OCI-LY1 (cell line): ENCODE data around the gene ACSF2.

Experiments used
- H2AFZ ChIP-seq: fragments of 200-600 bp; sonication (generic), shearing (Covaris generic); 2 replicates; pipeline ENCODE4 v1.6.0; 2014; ENCODE audit warnings: antibody characterized with exemption, mild to moderate bottlenecking, low read length
- H3F3A ChIP-seq: fragments of 200-600 bp; sonication (generic), shearing (Covaris generic); 2 replicates; pipeline ENCODE4 v1.6.0; 2014; ENCODE audit warnings: mild to moderate bottlenecking, antibody characterized with exemption, low read length, moderate library complexity; ENCODE audit not compliant: insufficient read depth
- H3K27ac ChIP-seq: fragments of 200-600 bp; sonication (generic); 2 replicates; pipeline ENCODE4 v1.5.1; 2014; ENCODE audit warnings: low read length, mixed run types, mild to moderate bottlenecking, low read depth; ENCODE audit not compliant: poor library complexity, severe bottlenecking
- H3K27me3 ChIP-seq: fragments of 200-600 bp; sonication (generic); 2 replicates; pipeline ENCODE4 v1.6.0; 2014; ENCODE audit warnings: antibody characterized with exemption, mild to moderate bottlenecking, low read length, moderate library complexity; ENCODE audit not compliant: insufficient read depth
- H3K36me3 ChIP-seq: fragments of 200-600 bp; sonication (generic); 2 replicates; pipeline ENCODE4 v1.6.1; 2014; ENCODE audit warnings: mild to moderate bottlenecking, antibody characterized with exemption, low read length, moderate library complexity, mixed read lengths; ENCODE audit not compliant: insufficient read depth
- H3K4me1 ChIP-seq: fragments of 200-600 bp; sonication (generic); 2 replicates; pipeline ENCODE4 v1.5.1; 2014; ENCODE audit warnings: mild to moderate bottlenecking, low read length, moderate library complexity; ENCODE audit not compliant: insufficient read depth, severe bottlenecking
- H3K4me2 ChIP-seq: fragments of 200-600 bp; sonication (generic), shearing (Covaris generic); 2 replicates; pipeline ENCODE4 v1.6.1; 2014; ENCODE audit warnings: low read length
- H3K4me3 ChIP-seq: fragments of 200-600 bp; sonication (generic); 2 replicates; pipeline ENCODE4 v1.5.1; 2014; ENCODE audit warnings: low read length, low read depth, mild to moderate bottlenecking, mixed read lengths; ENCODE audit not compliant: poor library complexity, severe bottlenecking
- H3K79me2 ChIP-seq: fragments of 200-600 bp; shearing (Covaris generic); 2 replicates; pipeline ENCODE4 v1.6.1; 2016; ENCODE audit warnings: mixed run types, low read length, mixed read lengths; ENCODE audit not compliant: insufficient read depth
- H3K9ac ChIP-seq: fragments of 200-600 bp; sonication (generic), shearing (Covaris generic); 2 replicates; pipeline ENCODE4 v1.6.1; 2014; ENCODE audit warnings: mild to moderate bottlenecking, low read length, mixed read lengths
- H3K9me2 ChIP-seq: fragments of 200-600 bp; sonication (generic), shearing (Covaris generic); 2 replicates; pipeline ENCODE4 v1.6.1; 2014; ENCODE audit warnings: low read depth, mild to moderate bottlenecking, low read length, mixed read lengths
- H3K9me3 ChIP-seq: fragments of 200-600 bp; shearing (Covaris generic); 2 replicates; pipeline ENCODE4 v1.6.1; 2014; ENCODE audit warnings: low read length, mixed read lengths
- H4K20me1 ChIP-seq: fragments of 200-600 bp; sonication (generic), shearing (Covaris generic); 2 replicates; pipeline ENCODE4 v1.6.0; 2016; ENCODE audit warnings: mild to moderate bottlenecking, low read length; ENCODE audit not compliant: insufficient read depth
- CTCF ChIP-seq: fragments of 200-600 bp; sonication (generic), shearing (Covaris generic); IDR thresholded peaks from 2 replicates; pipeline ENCODE4 v1.5.1; 2017; ENCODE audit warnings: mild to moderate bottlenecking, antibody characterized with exemption, low read length, moderate library complexity, mixed read lengths
- EZH2 ChIP-seq: fragments of 200-600 bp; sonication (generic), shearing (Covaris generic); IDR thresholded peaks from 2 replicates; pipeline ENCODE4 v1.8.0; 2017; ENCODE audit warnings: borderline replicate concordance, mixed run types, mild to moderate bottlenecking, antibody characterized with exemption, low read length, moderate library complexity, mixed read lengths

Gene ACSF2

DNA sequence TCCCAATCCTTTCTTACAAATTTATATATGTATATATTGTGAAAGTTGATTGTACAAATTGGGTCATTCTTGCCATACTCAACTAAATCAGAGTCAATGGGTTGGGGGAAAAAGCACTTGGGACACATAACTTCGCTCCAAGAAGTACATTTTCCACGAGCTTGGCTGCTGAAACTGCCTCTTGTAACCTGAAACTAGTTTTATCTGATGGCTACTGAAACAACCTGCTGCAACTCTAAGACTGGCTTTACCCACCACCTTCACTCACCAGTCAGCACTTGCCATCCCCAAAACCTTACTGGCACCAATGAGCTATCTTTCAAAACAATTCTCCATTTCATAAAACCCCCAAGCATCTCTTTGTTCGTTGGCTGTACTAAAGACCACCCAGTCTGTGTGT, 67.7 kb downstream of the ACSF2 start:
- H3K36me3 ChIP-seq = no peaks in the 10 kb centered on the region
- H3F3A ChIP-seq = no peaks in the 10 kb centered on the region
- H3K4me2 ChIP-seq = no peak overlapping the region
- no peak overlapping the region for H2AFZ ChIP-seq
- no peaks in the 10 kb centered on the region for H3K9me3 ChIP-seq
- no peaks in the 10 kb centered on the region for H3K27me3 ChIP-seq
- H3K4me1 ChIP-seq = no peaks in the 10 kb centered on the region
- H3K9me2 ChIP-seq = no peaks in the 10 kb centered on the region
- H3K4me3 ChIP-seq = no peak overlapping the region
- no peaks in the 10 kb centered on the region for H3K79me2 ChIP-seq
- no peaks in the 10 kb centered on the region for H4K20me1 ChIP-seq
- H3K27ac ChIP-seq = no peak overlapping the region
- H3K9ac ChIP-seq = no peak overlapping the region
- TF ChIP-seq EZH2 = no peak
- TF ChIP-seq CTCF = no peak

- Histone ChIP-seq H3K36me3 (no peaks in the 10 kb centered on the region), H2AFZ (no peak overlapping the region), H3K4me1 (no peaks in the 10 kb centered on the region), H3K4me3 (no peak overlapping the region), H3K9me3 (no peaks in the 10 kb centered on the region), H3K9me2 (no peaks in the 10 kb centered on the region), H4K20me1 (no peaks in the 10 kb centered on the region), H3K4me2 (no peak overlapping the region), H3K79me2 (no peaks in the 10 kb centered on the region), H3K9ac (no peak overlapping the region), H3K27ac (no peak overlapping the region), H3K27me3 (no peaks in the 10 kb centered on the region), H3F3A (no peaks in the 10 kb centered on the region)
- no peak for TF ChIP-seq CTCF
- TF ChIP-seq EZH2 = no peak
Measured at GRCh38 chr17:50495217-50495823, 69.3 kb downstream of the ACSF2 start.

DNA sequence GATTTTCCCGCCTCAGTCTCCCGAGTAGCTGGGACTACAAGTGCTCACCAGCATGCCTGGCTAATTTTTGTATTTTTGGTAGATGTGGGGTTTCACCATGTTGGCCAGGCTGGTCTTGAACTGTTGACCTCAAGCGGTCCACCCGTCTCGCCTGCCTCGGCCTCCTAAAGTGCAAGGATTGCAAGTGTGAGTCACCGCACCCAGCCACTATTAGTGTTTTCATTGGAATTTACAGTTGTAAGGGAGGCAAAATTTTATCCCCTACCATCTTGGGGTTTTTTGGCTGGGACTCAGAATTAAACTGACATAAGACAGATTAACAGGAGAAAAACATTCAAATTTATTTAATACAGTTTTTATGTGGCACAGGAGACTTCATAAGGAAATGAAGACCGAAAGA, 69.9 kb downstream of the ACSF2 start:
- H3K79me2 ChIP-seq = no peaks in the 10 kb centered on the region
- H4K20me1 ChIP-seq = no peaks in the 10 kb centered on the region
- no peaks in the 10 kb centered on the region for H3K36me3 ChIP-seq
- H3K9me3 ChIP-seq = no peaks in the 10 kb centered on the region
- no peak overlapping the region for H3K4me2 ChIP-seq
- H3K9me2 ChIP-seq = no peaks in the 10 kb centered on the region
- H3K4me3 ChIP-seq = no peak overlapping the region
- TF ChIP-seq EZH2 (no peak), CTCF (no peak)
- H3K9ac ChIP-seq = no peak overlapping the region
- H3F3A ChIP-seq = no peaks in the 10 kb centered on the region
- H2AFZ ChIP-seq = no peak overlapping the region
- H3K27ac ChIP-seq = no peak overlapping the region
- H3K27me3 ChIP-seq = no peaks in the 10 kb centered on the region
- H3K4me1 ChIP-seq = no peaks in the 10 kb centered on the region
